ENCODE data around the gene ASB1. TPM values are rescaled to one million over a fixed set of nuclear protein-coding genes. Genes with fewer than 3 reads are reported as not detected.

ASB1 gene
- polyA plus RNA-seq, 1 of the 3 experiments (the other 2 are of a cell fraction), result 33.3 TPM

DNA sequence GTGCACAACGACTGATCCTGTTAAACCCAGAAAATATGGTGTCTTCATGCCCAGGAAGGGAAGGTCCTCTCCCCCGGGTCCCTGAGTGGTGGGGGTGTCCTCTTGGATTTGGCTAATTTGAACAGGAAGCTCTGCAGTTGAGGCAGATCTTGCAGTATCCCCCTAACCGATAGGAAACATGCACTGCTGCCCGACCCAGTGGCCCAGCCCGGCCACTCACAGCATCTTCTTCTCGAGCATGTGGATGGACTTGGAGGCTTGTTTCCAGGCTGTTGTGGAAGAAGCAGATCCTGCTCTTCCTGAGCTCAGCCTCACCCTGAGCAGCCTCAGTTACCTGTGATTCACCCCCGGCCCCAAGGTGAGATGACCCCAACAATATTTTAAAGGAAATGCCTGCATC is 46.4 kb upstream of the ASB1 start (continued):
- TF ChIP-seq IRF3 (IDR thresholded peaks at IDR 0.05; ENCODE audit: low read depth, low read length), result no peak

GRCh38 chr2:238380785-238381184 is 45.9 kb upstream of the ASB1 start:
- H3K79me2 ChIP-seq (ENCODE audit: insufficient read depth), result peaks cover 4% of the 10 kb centered on the region; the same call in 1 of the 2 replicates
- no peak overlapping the region for H3K9ac ChIP-seq
- no peak overlapping the region for H3K4me3 ChIP-seq (ENCODE audit: low read depth in 2 of 2, low read length in 1 of 2)
- TF ChIP-seq USF2 (IDR thresholded peaks at IDR 0.05; ENCODE audit: borderline replicate concordance, low read depth, low read length) (no peak), NFIC (IDR thresholded peaks at IDR 0.05; ENCODE audit: borderline replicate concordance) (no peak), CTCF (IDR thresholded peaks at IDR 0.05) (no peak), RAD21 (IDR thresholded peaks at IDR 0.05; ENCODE audit: low read length) (no peak)
- no peaks in the 10 kb centered on the region for H3K27me3 ChIP-seq (ENCODE audit: insufficient read depth)
- no peak overlapping the region; the same call in 1 of the 2 replicates for H3K4me2 ChIP-seq
- ChIA-PET CTCF (no interaction called here), POLR2A (no interaction called here)
- peaks cover 4 to 15% of the 10 kb centered on the region in 2 experiments for H3K36me3 ChIP-seq (replicated peaks in 1 of 2; ENCODE audit: control insufficient read depth in 1 of 2, insufficient read depth in 2 of 2, low read length in 1 of 2)
- H3K9me2 ChIP-seq, result no peaks in the 10 kb centered on the region
- 88% methylated on average over 1 of the region's 1 CpG for WGBS (ENCODE audit: low lambda C conversion rate)
- no peaks in the 10 kb centered on the region for H4K20me1 ChIP-seq (ENCODE audit: insufficient read depth)
- peaks cover 0 to 26% of the 10 kb centered on the region in 2 experiments; a peak in 2 of 4 replicates for H3K4me1 ChIP-seq (ENCODE audit: control insufficient read depth in 1 of 2, insufficient read depth in 2 of 2, low read depth in 1 of 2, low read length in 1 of 2)
- H3F3A ChIP-seq (replicated peaks; ENCODE audit: insufficient read depth), result peaks cover 7% of the 10 kb centered on the region
- no peaks in the 10 kb centered on the region for H3K9me3 ChIP-seq
- H3K27ac ChIP-seq (ENCODE audit: low read depth in 2 of 2, low read length in 1 of 2), result peak overlapping the region in 1 of 2 experiments; percentile 24; a peak in 1 of 4 replicates
- no peak for DNase-seq
- no peak overlapping the region for H2AFZ ChIP-seq (ENCODE audit: low read depth)

- H3K9ac ChIP-seq, result no peak overlapping the region
- H3K36me3 ChIP-seq (replicated peaks in 1 of 2; ENCODE audit: control insufficient read depth in 1 of 2, insufficient read depth in 2 of 2, low read length in 1 of 2), result peaks cover 4 to 15% of the 10 kb centered on the region in 2 experiments
- no peak overlapping the region for H3K4me3 ChIP-seq (ENCODE audit: low read depth in 2 of 2, low read length in 1 of 2)
- no peaks in the 10 kb centered on the region for H4K20me1 ChIP-seq (ENCODE audit: insufficient read depth)
- CTCF ChIA-PET, result interaction anchor here (1.1 to 1.4 kb wide), 3 partner anchors 10 to 24 kb away, joined by 3 to 5 read pairs (median 3); no protein-coding TSS in a partner anchor
- H3K4me1 ChIP-seq (ENCODE audit: control insufficient read depth in 1 of 2, insufficient read depth in 2 of 2, low read depth in 1 of 2, low read length in 1 of 2), result peaks cover 0 to 26% of the 10 kb centered on the region in 2 experiments; a peak in 2 of 4 replicates
- no peak overlapping the region for H2AFZ ChIP-seq (ENCODE audit: low read depth)
- H3K79me2 ChIP-seq (ENCODE audit: insufficient read depth), result no peaks in the 10 kb centered on the region
- H3K27ac ChIP-seq (ENCODE audit: low read depth in 2 of 2, low read length in 1 of 2), result no peak overlapping the region; a peak in 1 of 4 replicates
- no peaks in the 10 kb centered on the region for H3F3A ChIP-seq (replicated peaks; ENCODE audit: insufficient read depth)
- H3K9me3 ChIP-seq, result no peaks in the 10 kb centered on the region
- POLR2A ChIA-PET, result no interaction called here
- no peaks in the 10 kb centered on the region for H3K9me2 ChIP-seq
- DNase-seq, result no peak
- no peak overlapping the region for H3K4me2 ChIP-seq
- H3K27me3 ChIP-seq (ENCODE audit: insufficient read depth), result no peaks in the 10 kb centered on the region
- 94% methylated on average over 14 of the region's 16 CpGs for WGBS (ENCODE audit: low lambda C conversion rate)
- TF ChIP-seq RFX5 (IDR thresholded peaks at IDR 0.05; ENCODE audit: low read length) (no peak), EZH2phosphoT487 (IDR thresholded peaks at IDR 0.05; ENCODE audit: borderline replicate concordance, low read depth) (no peak), GATA2 (CRISPR knock-in tag; IDR thresholded peaks at IDR 0.05) (no peak), REST (IDR thresholded peaks at IDR 0.05; ENCODE audit: low read depth, low read length) (no peak), SIN3A (IDR thresholded peaks at IDR 0.05; ENCODE audit: borderline replicate concordance, low read depth, low read length) (no peak), MEF2A (IDR thresholded peaks at IDR 0.05; ENCODE audit: borderline replicate concordance, low read depth) (no peak), SMC3 (IDR thresholded peaks at IDR 0.05; ENCODE audit: low read depth, low read length) (no peak), NFIC (IDR thresholded peaks at IDR 0.05; ENCODE audit: borderline replicate concordance) (no peak)
- TF ChIP-seq, protein P1, sequence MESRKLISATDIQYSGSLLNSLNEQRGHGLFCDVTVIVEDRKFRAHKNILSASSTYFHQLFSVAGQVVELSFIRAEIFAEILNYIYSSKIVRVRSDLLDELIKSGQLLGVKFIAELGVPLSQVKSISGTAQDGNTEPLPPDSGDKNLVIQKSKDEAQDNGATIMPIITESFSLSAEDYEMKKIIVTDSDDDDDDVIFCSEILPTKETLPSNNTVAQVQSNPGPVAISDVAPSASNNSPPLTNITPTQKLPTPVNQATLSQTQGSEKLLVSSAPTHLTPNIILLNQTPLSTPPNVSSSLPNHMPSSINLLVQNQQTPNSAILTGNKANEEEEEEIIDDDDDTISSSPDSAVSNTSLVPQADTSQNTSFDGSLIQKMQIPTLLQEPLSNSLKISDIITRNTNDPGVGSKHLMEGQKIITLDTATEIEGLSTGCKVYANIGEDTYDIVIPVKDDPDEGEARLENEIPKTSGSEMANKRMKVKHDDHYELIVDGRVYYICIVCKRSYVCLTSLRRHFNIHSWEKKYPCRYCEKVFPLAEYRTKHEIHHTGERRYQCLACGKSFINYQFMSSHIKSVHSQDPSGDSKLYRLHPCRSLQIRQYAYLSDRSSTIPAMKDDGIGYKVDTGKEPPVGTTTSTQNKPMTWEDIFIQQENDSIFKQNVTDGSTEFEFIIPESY (IDR thresholded peaks at IDR 0.05; ENCODE audit: borderline replicate concordance, low read depth), result no peak
These were observed 45.2 kb upstream of the ASB1 start for GRCh38 chr2:238381341-238382115.

Measured in SK-N-SH (cell line).